Loucy (cell line): ENCODE measurements around the gene PLCL2.

Experiments used
- H2AFZ ChIP-seq: fragments of 200-600 bp; sonication (generic); 2 replicates; pipeline ENCODE4 v1.6.0; 2016; ENCODE audit warnings: antibody characterized with exemption, mild to moderate bottlenecking, low read length, moderate library complexity
- H3F3A ChIP-seq: fragments of 200-600 bp; 2 replicates; pipeline ENCODE4 v1.6.0; 2016; ENCODE audit warnings: antibody characterized with exemption, low read depth, mild to moderate bottlenecking
- H3K27me3 ChIP-seq: fragments of 200-600 bp; sonication (generic); 2 replicates; pipeline ENCODE4 v1.6.1; 2014; ENCODE audit warnings: low read length, mild to moderate bottlenecking; ENCODE audit not compliant: insufficient read depth, poor library complexity, severe bottlenecking
- H3K36me3 ChIP-seq: fragments of 200-600 bp; sonication (generic); 2 replicates; pipeline ENCODE4 v1.6.1; 2016; ENCODE audit warnings: low read length; ENCODE audit not compliant: insufficient read depth
- H3K4me1 ChIP-seq: fragments of 200-600 bp; sonication (generic); 2 replicates; pipeline ENCODE4 v1.5.1; 2014; ENCODE audit warnings: low read length, mild to moderate bottlenecking; ENCODE audit not compliant: insufficient read depth, poor library complexity, severe bottlenecking
- H3K4me2 ChIP-seq: fragments of 200-600 bp; sonication (generic); 2 replicates; pipeline ENCODE4 v1.6.0; 2014; ENCODE audit warnings: antibody characterized with exemption, low read length, low read depth, mild to moderate bottlenecking; ENCODE audit not compliant: poor library complexity, severe bottlenecking
- H3K4me3 ChIP-seq: fragments of 200-600 bp; sonication (generic); 2 replicates; pipeline ENCODE4 v1.5.1; 2014; ENCODE audit warnings: low read length, mild to moderate bottlenecking, mixed read lengths; ENCODE audit not compliant: poor library complexity, severe bottlenecking
- H3K79me2 ChIP-seq: fragments of 200-600 bp; sonication (generic); 2 replicates; pipeline ENCODE4 v1.6.1; 2014; ENCODE audit warnings: low read length; ENCODE audit not compliant: insufficient read depth
- H3K9ac ChIP-seq: fragments of 200-600 bp; sonication (generic); 2 replicates; pipeline ENCODE4 v1.6.0; 2014; ENCODE audit warnings: mild to moderate bottlenecking, low read depth, low read length, moderate library complexity; ENCODE audit not compliant: poor library complexity, severe bottlenecking
- H3K9me2 ChIP-seq: fragments of 200-600 bp; sonication (generic); replicated peaks from 2 replicates; pipeline ENCODE4 v1.6.1; 2016; ENCODE audit warnings: low read depth, low read length, mixed read lengths
- H3K9me3 ChIP-seq: fragments of 200-600 bp; sonication (generic); 2 replicates; pipeline ENCODE4 v1.6.1; 2014; ENCODE audit warnings: mild to moderate bottlenecking, antibody characterized with exemption, low read length, low read depth; ENCODE audit not compliant: insufficient read depth
- H4K20me1 ChIP-seq: fragments of 200-600 bp; sonication (generic); 2 replicates; pipeline ENCODE4 v1.6.0; 2014; ENCODE audit warnings: antibody characterized with exemption, low read length, mild to moderate bottlenecking; ENCODE audit not compliant: insufficient read depth, poor library complexity, severe bottlenecking
- EZH2phosphoT487 ChIP-seq: fragments of 200-600 bp; IDR thresholded peaks from 2 replicates; pipeline ENCODE4 v1.6.1; 2018; ENCODE audit warnings: antibody characterized with exemption, mild to moderate bottlenecking, moderate library complexity, borderline replicate concordance
- TF ChIP-seq, protein P1 (sequence below): fragments of 200-600 bp; sonication (generic); conservative IDR thresholded peaks from 2 replicates; pipeline ENCODE4 v1.5.1; 2014; ENCODE audit warnings: mild to moderate bottlenecking, antibody characterized with exemption, low read length

Gene PLCL2

GRCh38 chr3:16855497-16855896 lies 29.3 kb upstream of the PLCL2 start:
- H3K9ac ChIP-seq, result no peak overlapping the region
- no peaks in the 10 kb centered on the region for H4K20me1 ChIP-seq
- H3K27me3 ChIP-seq, result no peaks in the 10 kb centered on the region
- H2AFZ ChIP-seq, result no peak overlapping the region
- peaks cover 6% of the 10 kb centered on the region for H3K4me1 ChIP-seq
- no peak overlapping the region for H3K4me3 ChIP-seq
- H3K36me3 ChIP-seq, result no peaks in the 10 kb centered on the region
- H3K9me3 ChIP-seq, result no peaks in the 10 kb centered on the region
- no peaks in the 10 kb centered on the region for H3K79me2 ChIP-seq
- no peaks in the 10 kb centered on the region for H3F3A ChIP-seq
- no peak overlapping the region for H3K4me2 ChIP-seq
- TF ChIP-seq, protein P1, sequence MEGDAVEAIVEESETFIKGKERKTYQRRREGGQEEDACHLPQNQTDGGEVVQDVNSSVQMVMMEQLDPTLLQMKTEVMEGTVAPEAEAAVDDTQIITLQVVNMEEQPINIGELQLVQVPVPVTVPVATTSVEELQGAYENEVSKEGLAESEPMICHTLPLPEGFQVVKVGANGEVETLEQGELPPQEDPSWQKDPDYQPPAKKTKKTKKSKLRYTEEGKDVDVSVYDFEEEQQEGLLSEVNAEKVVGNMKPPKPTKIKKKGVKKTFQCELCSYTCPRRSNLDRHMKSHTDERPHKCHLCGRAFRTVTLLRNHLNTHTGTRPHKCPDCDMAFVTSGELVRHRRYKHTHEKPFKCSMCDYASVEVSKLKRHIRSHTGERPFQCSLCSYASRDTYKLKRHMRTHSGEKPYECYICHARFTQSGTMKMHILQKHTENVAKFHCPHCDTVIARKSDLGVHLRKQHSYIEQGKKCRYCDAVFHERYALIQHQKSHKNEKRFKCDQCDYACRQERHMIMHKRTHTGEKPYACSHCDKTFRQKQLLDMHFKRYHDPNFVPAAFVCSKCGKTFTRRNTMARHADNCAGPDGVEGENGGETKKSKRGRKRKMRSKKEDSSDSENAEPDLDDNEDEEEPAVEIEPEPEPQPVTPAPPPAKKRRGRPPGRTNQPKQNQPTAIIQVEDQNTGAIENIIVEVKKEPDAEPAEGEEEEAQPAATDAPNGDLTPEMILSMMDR, result no peak
- no peak for TF ChIP-seq EZH2phosphoT487
- no peaks in the 10 kb centered on the region for H3K9me2 ChIP-seq

DNA sequence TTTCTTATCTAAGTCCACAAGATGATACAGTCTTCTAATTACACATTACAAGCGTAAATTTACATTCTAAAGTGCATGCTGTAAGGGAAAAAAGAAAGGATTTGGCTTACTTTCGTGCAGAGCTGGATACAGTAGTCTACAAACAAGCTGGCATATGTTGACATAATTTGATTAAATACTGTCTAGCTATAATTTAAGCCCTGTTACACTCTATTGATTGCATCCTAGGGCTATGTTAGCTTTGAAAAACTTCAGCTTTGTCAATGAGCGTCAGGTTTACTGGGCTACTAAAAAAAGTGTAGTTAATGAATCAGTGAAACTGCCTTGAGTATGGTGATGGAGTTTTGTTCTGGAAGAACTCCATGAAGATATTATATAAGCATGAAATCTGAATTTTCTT lies 24.5 kb upstream of the PLCL2 start:
- no peaks in the 10 kb centered on the region for H3F3A ChIP-seq
- no peak overlapping the region for H3K4me2 ChIP-seq
- no peak overlapping the region for H2AFZ ChIP-seq
- H3K36me3 ChIP-seq, result no peaks in the 10 kb centered on the region
- H3K79me2 ChIP-seq, result no peaks in the 10 kb centered on the region
- peaks cover 6% of the 10 kb centered on the region for H3K4me1 ChIP-seq
- TF ChIP-seq EZH2phosphoT487, result no peak
- TF ChIP-seq, protein P1, result no peak
- H3K27me3 ChIP-seq, result no peaks in the 10 kb centered on the region
- no peaks in the 10 kb centered on the region for H4K20me1 ChIP-seq
- no peaks in the 10 kb centered on the region for H3K9me3 ChIP-seq
- H3K9me2 ChIP-seq, result no peaks in the 10 kb centered on the region
- no peak overlapping the region for H3K4me3 ChIP-seq
- H3K9ac ChIP-seq, result no peak overlapping the region

DNA sequence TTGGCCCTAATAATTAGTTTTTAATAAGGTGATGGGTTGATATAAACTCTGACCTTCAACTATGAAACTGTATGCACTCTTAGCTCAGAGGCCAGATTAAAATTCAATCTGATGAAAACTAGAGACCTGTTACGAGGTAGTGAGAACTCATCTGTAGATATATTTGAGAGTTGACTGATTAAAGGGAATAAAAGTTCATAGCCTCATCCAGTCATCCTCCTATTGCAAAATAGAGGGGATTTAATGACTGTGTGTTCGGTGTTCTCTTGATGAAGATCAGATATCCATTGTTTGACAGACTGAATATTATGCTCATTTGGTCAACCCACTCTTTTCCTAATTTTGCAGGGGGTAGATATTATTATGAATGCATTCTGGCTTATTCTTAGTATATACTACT lies 23.3 kb upstream of the PLCL2 start:
- Histone ChIP-seq H3K4me2 (no peak overlapping the region), H2AFZ (no peak overlapping the region), H3K4me1 (peaks cover 12% of the 10 kb centered on the region), H3K9ac (no peak overlapping the region), H3K79me2 (no peaks in the 10 kb centered on the region), H3K9me2 (no peaks in the 10 kb centered on the region), H3K36me3 (no peaks in the 10 kb centered on the region), H3K4me3 (no peak overlapping the region), H4K20me1 (no peaks in the 10 kb centered on the region), H3K9me3 (no peaks in the 10 kb centered on the region), H3F3A (no peaks in the 10 kb centered on the region), H3K27me3 (no peaks in the 10 kb centered on the region)
- no peak for TF ChIP-seq EZH2phosphoT487
- TF ChIP-seq, protein P1, result no peak
